Neural cell (in vitro differentiated cells): Measurements from ENCODE around the gene NUP42.

ENCODE experiments used
- CTCF ChIP-seq: fragments of 450-650 bp; IDR thresholded peaks from 2 replicates; pipeline ENCODE4 v1.5.1; 2014; ENCODE audit warnings: antibody characterized with exemption, mild to moderate bottlenecking, moderate library complexity; ENCODE audit not compliant: poor library complexity, severe bottlenecking
- MXI1 ChIP-seq: fragments of 450-650 bp; conservative IDR thresholded peaks from 2 replicates; pipeline ENCODE4 v1.6.1; 2014; ENCODE audit warnings: antibody characterized with exemption, mild to moderate bottlenecking; ENCODE audit not compliant: poor library complexity, severe bottlenecking
- RAD21 ChIP-seq: fragments of 450-650 bp; conservative IDR thresholded peaks from 2 replicates; pipeline ENCODE4 v1.6.1; 2014; ENCODE audit warnings: antibody characterized with exemption, mild to moderate bottlenecking, moderate library complexity

- TF ChIP-seq MXI1 (no peak), CTCF (no peak), RAD21 (no peak)
Observed at GRCh38 chr7:23239698-23240097, 57.9 kb downstream of the NUP42 start.
